ENCODE data around the gene COA1. TPM values are rescaled to one million over a fixed set of nuclear protein-coding genes. Genes with fewer than 3 reads are reported as not detected.

COA1 gene
- total and polyA plus RNA-seq, 9 of the 15 experiments (the other 6 are each of a cell fraction or from before 2014, with no cell fraction given): 98.9 to 463 (median 181) TPM

- TF ChIP-seq KAT8 (IDR thresholded peaks at IDR 0.05; ENCODE audit: low read depth) (no peak), RBM22 (IDR thresholded peaks at IDR 0.05; ENCODE audit: low read depth, low read length, poor library complexity, severe bottlenecking) (no peak), FOXO4 (CRISPR knock-in tag; IDR thresholded peaks at IDR 0.05) (no peak), MAFF (IDR thresholded peaks at IDR 0.05; ENCODE audit: low read length) (no peak)
Observed at GRCh38 chr7:43703573-43703972, 25.8 kb downstream of the COA1 start (continued).

GRCh38 chr7:43702974-43703373, 26.3 kb downstream of the COA1 start:
- peaks cover 74% of the 10 kb centered on the region for H3K79me2 ChIP-seq (ENCODE audit: control insufficient read depth, insufficient read depth, low read length)
- TF ChIP-seq ADNP (tag; IDR thresholded peaks at IDR 0.05): no peak
- TF ChIP-seq HEY1 (CRISPR knock-in tag; IDR thresholded peaks at IDR 0.05; ENCODE audit: borderline replicate concordance): no peak
- no peak for TF ChIP-seq L3MBTL2 (IDR thresholded peaks at IDR 0.05)
- TF ChIP-seq THAP7 (CRISPR knock-in tag; IDR thresholded peaks at IDR 0.05): no peak
- no peak for TF ChIP-seq ZNF324 (CRISPR knock-in tag; IDR thresholded peaks at IDR 0.05)
- no peak for TF ChIP-seq RAD21 (CRISPR knock-in tag; conservative IDR thresholded peaks at IDR 0.05 in 1 of 2, IDR thresholded peaks at IDR 0.05 in 1 of 2)
- TF ChIP-seq ERF (CRISPR knock-in tag; IDR thresholded peaks at IDR 0.05): no peak
- TF ChIP-seq MLX (CRISPR knock-in tag; conservative IDR thresholded peaks at IDR 0.05): no peak
- TF ChIP-seq HOMEZ (CRISPR knock-in tag; IDR thresholded peaks at IDR 0.05): no peak
- H3K36me3 ChIP-seq (ENCODE audit: control insufficient read depth, insufficient read depth, low read length): peaks cover 12% of the 10 kb centered on the region; the same call in 2 of the 3 replicates
- FAIRE-seq (no peak), DNase-seq (ENCODE audit: extremely low read depth in 1 of 4, low spot score in 3 of 4) (no peak), ATAC-seq (no peak)
- H3K4me3 ChIP-seq: no peak overlapping the region
- no peak overlapping the region for H3K4me2 ChIP-seq (ENCODE audit: insufficient read depth, low read length)
- no TSS peak for BruUV-seq (replicated peaks)
- WGBS (ENCODE audit: insufficient coverage, low coverage, missing lambda C conversion rate): 73% methylated on average over 1 of the region's 1 CpG
- H3K27ac ChIP-seq (ENCODE audit: extremely low read depth, low read depth, low read length): no peak overlapping the region
- H3K9me3 ChIP-seq (replicated peaks; ENCODE audit: control insufficient read depth, insufficient read depth, low read depth, low read length): no peaks in the 10 kb centered on the region
- no peaks in the 10 kb centered on the region for H3K27me3 ChIP-seq (ENCODE audit: control insufficient read depth in 2 of 2, insufficient read depth in 2 of 2, low read length in 2 of 2)
- no peak overlapping the region for H3K9ac ChIP-seq (ENCODE audit: insufficient read depth in 1 of 2, low read depth in 2 of 2, low read length in 2 of 2)
- in situ Hi-C loops (cut with MboI): no loop called here
- no peak overlapping the region for H2AFZ ChIP-seq (ENCODE audit: low read depth, low read length)
- intact Hi-C loops (cut with micrococcal nuclease): loop anchor here (5.0 kb wide), 2 partner anchors 41 to 134 kb away; no protein-coding TSS in a partner anchor
- ChIA-PET POLR2A (interaction anchor here (0.6 kb wide), 1 partner anchor 1585 kb away, joined by 3 read pairs; no protein-coding TSS in a partner anchor), CTCF (ENCODE audit: low intra/inter-chr PET ratio) (no interaction called here)
- H3K4me1 ChIP-seq (replicated peaks in 1 of 2; ENCODE audit: control insufficient read depth in 2 of 2, insufficient read depth in 2 of 2, low read length in 2 of 2): no peaks in the 10 kb centered on the region
- H3K9me1 ChIP-seq (ENCODE audit: control insufficient read depth, insufficient read depth, low read length): no peaks in the 10 kb centered on the region
- no peaks in the 10 kb centered on the region; the same call in 1 of the 2 replicates for H4K20me1 ChIP-seq (replicated peaks; ENCODE audit: control insufficient read depth, insufficient read depth, low read length)
